Endothelial cell of umbilical vein (primary cell): ENCODE measurements around the gene C12orf60. TPM values are rescaled to one million over a fixed set of nuclear protein-coding genes. Genes with fewer than 3 reads are reported as not detected.

Experiments used
- BruUV-seq: library from RNA; stranded (reverse); fragments of 400-500 nt; replicated peaks from 2 replicates; lab custom pipeline; 2021; lab: Mats Ljungman, UMichigan
- CTCF ChIA-PET: fragments of 300-600, 350-600 bp; sonication (Branson Sonifier 250); formaldehyde crosslinking; loops from one replicate; lab custom pipeline; 2021; ENCODE audit warnings: antibody characterized with exemption, inconsistent platforms; lab: Charles Lee
- POLR2A ChIA-PET: fragments of 300-600, 350-600 bp; sonication (Branson Sonifier 250); formaldehyde crosslinking; loops from one replicate; lab custom pipeline; 2021; ENCODE audit warnings: antibody characterized with exemption, inconsistent platforms; lab: Charles Lee
- DNase-seq: peaks from one replicate; pipeline ENCODE4 v3.0.0-alpha.2; 2011; ENCODE audit warnings: low read depth, low spot score
- FAIRE-seq: peaks from 2 replicates; lab custom pipeline; 2011; peaks lifted over from hg19 to GRCh38; lab: Jason Lieb, UNC
- H2AFZ ChIP-seq: 2 replicates; pipeline ENCODE4 v1.6.0; 2012; ENCODE audit warnings: low read depth, low read length, control low read depth, inconsistent platforms
- H3K27ac ChIP-seq: 2 replicates; pipeline ENCODE4 v1.5.1; 2011; ENCODE audit warnings: low read depth, mild to moderate bottlenecking, control low read depth, low read length, moderate library complexity; ENCODE audit not compliant: insufficient read depth
- H3K27me3 ChIP-seq, 2 experiments: 2 replicates each; pipeline versions ENCODE4 v1.6.0 to v1.6.1; 2011; ENCODE audit warnings: low read length in 2 of 2, mixed read lengths in 1 of 2; ENCODE audit not compliant: control insufficient read depth in 2 of 2, insufficient read depth in 2 of 2
- H3K36me3 ChIP-seq, 2 experiments: 2 replicates in 1 of 2; 3 replicates in 1 of 2; pipeline ENCODE4 v1.5.1; 2011; ENCODE audit warnings: low read length in 2 of 2, mild to moderate bottlenecking in 1 of 2, moderate library complexity in 1 of 2; ENCODE audit not compliant: control insufficient read depth in 2 of 2, insufficient read depth in 2 of 2; ENCODE audit errors: extremely low read depth in 1 of 2
- H3K4me1 ChIP-seq: 3 replicates; pipeline ENCODE4 v1.5.1; 2011; ENCODE audit warnings: mild to moderate bottlenecking, low read length; ENCODE audit not compliant: control insufficient read depth, insufficient read depth; ENCODE audit errors: extremely low read depth
- H3K4me2 ChIP-seq: 2 replicates; pipeline ENCODE4 v1.6.1; 2011; ENCODE audit warnings: low read length, control low read depth, mixed read lengths; ENCODE audit not compliant: insufficient read depth
- H3K4me3 ChIP-seq, 3 experiments: fragments of 200-600 bp in 1 of 3; sonication (generic), shearing (Covaris generic) in 1 of 3; replicated peaks in 1 of 3; 2 replicates each; pipeline ENCODE4 v1.5.1; 2011 to 2016; ENCODE audit warnings: control low read depth in 3 of 3, low read length in 3 of 3, mild to moderate bottlenecking in 2 of 3, inconsistent platforms in 1 of 3, low read depth in 1 of 3, moderate library complexity in 1 of 3; ENCODE audit not compliant: insufficient read depth in 1 of 3
- H3K79me2 ChIP-seq: 2 replicates; pipeline ENCODE4 v1.6.0; 2012; ENCODE audit warnings: low read length, inconsistent platforms; ENCODE audit not compliant: control insufficient read depth, insufficient read depth
- H3K9ac ChIP-seq: replicated peaks from 2 replicates; pipeline ENCODE3; 2011; ENCODE audit warnings: low read length, control low read depth; ENCODE audit not compliant: insufficient read depth; ENCODE audit errors: extremely low read depth
- H3K9me1 ChIP-seq: replicated peaks from 3 replicates; pipeline ENCODE4 v1.6.0; 2011; ENCODE audit warnings: mild to moderate bottlenecking, low read length; ENCODE audit not compliant: control insufficient read depth, insufficient read depth; ENCODE audit errors: extremely low read depth
- H3K9me3 ChIP-seq: replicated peaks from 2 replicates; pipeline ENCODE4 v1.5.1; 2012; ENCODE audit warnings: low read length, inconsistent platforms; ENCODE audit not compliant: control insufficient read depth, insufficient read depth
- H4K20me1 ChIP-seq: replicated peaks from 2 replicates; pipeline ENCODE3; 2011; ENCODE audit warnings: mild to moderate bottlenecking, low read length; ENCODE audit not compliant: control insufficient read depth, insufficient read depth; ENCODE audit errors: extremely low read depth
- CTCF ChIP-seq, 2 donors: IDR thresholded peaks; 1 replicate in 1 of 2; 2 replicates in 1 of 2; pipeline ENCODE4 v1.5.1; 2011; ENCODE audit warnings: low read length in 2 of 2, mild to moderate bottlenecking in 2 of 2, moderate library complexity in 2 of 2, control low read depth in 1 of 2, inconsistent platforms in 1 of 2, low read depth in 1 of 2; ENCODE audit not compliant: insufficient read depth in 1 of 2; ENCODE audit errors: extremely low read depth in 1 of 2
- EZH2 ChIP-seq: IDR thresholded peaks from 2 replicates; pipeline ENCODE4 v1.6.1; 2012; ENCODE audit warnings: borderline replicate concordance, low read depth, mild to moderate bottlenecking, moderate library complexity, low read length, inconsistent platforms; ENCODE audit not compliant: severe bottlenecking
- FOS ChIP-seq: IDR thresholded peaks from 2 replicates; pipeline ENCODE4 v1.6.1; 2011; ENCODE audit warnings: mild to moderate bottlenecking, low read length, moderate library complexity, borderline replicate concordance; ENCODE audit not compliant: insufficient read depth
- GATA2 ChIP-seq: IDR thresholded peaks from 2 replicates; pipeline ENCODE4 v1.7.0; 2011; ENCODE audit warnings: low read depth, mild to moderate bottlenecking, moderate library complexity, mixed read lengths, low read length; ENCODE audit not compliant: insufficient read length, insufficient read depth
- JUN ChIP-seq: IDR thresholded peaks from 2 replicates; pipeline ENCODE4 v1.6.1; 2011; ENCODE audit warnings: borderline replicate concordance, low read depth; ENCODE audit not compliant: insufficient read length, insufficient read depth
- MAX ChIP-seq: IDR thresholded peaks from 2 replicates; pipeline ENCODE4 v1.6.1; 2011; ENCODE audit not compliant: insufficient read depth, insufficient read length
- MYC ChIP-seq: IDR thresholded peaks from one replicate; pipeline ENCODE4 v1.6.1; 2011; ENCODE audit warnings: mild to moderate bottlenecking, low read depth, low read length
- POLR2A ChIP-seq: IDR thresholded peaks from 2 replicates; pipeline ENCODE4 v1.6.1; 2012; ENCODE audit warnings: low read depth, mild to moderate bottlenecking, control low read depth, low read length
- POLR2AphosphoS5 ChIP-seq: IDR thresholded peaks from 2 replicates; pipeline ENCODE4 v1.6.1; 2012; ENCODE audit warnings: low read depth, mild to moderate bottlenecking, control low read depth, low read length, moderate library complexity; ENCODE audit not compliant: insufficient read depth
- dilution Hi-C: fragments of 300-500 bp; cut with MboI; formaldehyde crosslinking; loops from one replicate; pipeline ENCODE4 v1.15.0; 2019; ENCODE audit warnings: low sequenced_read_pairs; ENCODE audit not compliant: extremely low pct_ligation_motif_present
- intact Hi-C: fragments of 100-400 bp; cut with micrococcal nuclease; formaldehyde crosslinking; loops from one replicate; pipeline ENCODE4 v1.10.0; 2022
- polyA plus RNA-seq, 4 experiments: library from polyadenylated mRNA; depleted of rRNA in 3 of 4; stranded (reverse) in 3 of 4; unstranded in 1 of 4; fragments of >200 nt; gene quantifications; 2 replicates each; pipeline versions ENCODE4 v1.2.1 to v1.2.3, GENCODE V29; 2011 to 2012; ENCODE audit warnings: missing spikeins in 1 of 4
- total RNA-seq: library from RNA; stranded (reverse); gene quantifications from 2 replicates; pipeline ENCODE4 v1.2.3, GENCODE V29; 2021

C12orf60 gene
- total and polyA plus RNA-seq, 2 donors (not counting 3 experiments of a cell fraction or from before 2014, with no cell fraction given), result 0.52 to 1.3 TPM

- BruUV-seq, result no TSS peak
- Histone ChIP-seq H3K27ac (no peak overlapping the region), H2AFZ (no peak overlapping the region), H3K9ac (no peak overlapping the region), H3K4me2 (no peak overlapping the region), H3K4me3 (no peak overlapping the region), H3K9me3 (no peaks in the 10 kb centered on the region), H4K20me1 (no peaks in the 10 kb centered on the region), H3K27me3 (no peaks in the 10 kb centered on the region), H3K4me1 (no peaks in the 10 kb centered on the region), H3K36me3 (no peaks in the 10 kb centered on the region), H3K9me1 (no peaks in the 10 kb centered on the region), H3K79me2 (no peaks in the 10 kb centered on the region)
- peak; percentile 54 for DNase-seq
- CTCF ChIA-PET, result interaction anchor here (0.6 to 4.9 kb wide), 27 partner anchors 9 to 458 kb away, joined by 3 to 147 read pairs (median 5); partner anchors contain the start of genes ART4 and RERG
- peak; percentile 62 for FAIRE-seq
- POLR2A ChIA-PET, result interaction anchor here (0.8 kb wide), 1 partner anchor 8 kb away, joined by 3 read pairs; no protein-coding TSS in a partner anchor
- dilution Hi-C loops (no loop called here), intact Hi-C loops (loop anchor here (1.0 kb wide), 3 partner anchors 34 to 410 kb away; partner anchors contain the start of gene RERG)
- TF ChIP-seq POLR2A (no peak), CTCF (IDR thresholded peaks at IDR 0.05; ENCODE audit: extremely low read depth in 1 of 2, insufficient read depth in 1 of 2, low read depth in 1 of 2, low read length in 2 of 2) (peak; percentile 57 to 61)
Measured at GRCh38 chr12:14810953-14811483, 7.5 kb downstream of the C12orf60 start.

- no peaks in the 10 kb centered on the region for H3K36me3 ChIP-seq
- H3K4me1 ChIP-seq, result no peaks in the 10 kb centered on the region
- FAIRE-seq (no peak), DNase-seq (no peak)
- dilution Hi-C loops, result no loop called here
- H3K4me3 ChIP-seq, result no peak overlapping the region
- H4K20me1 ChIP-seq, result no peaks in the 10 kb centered on the region
- no peaks in the 10 kb centered on the region for H3K27me3 ChIP-seq
- no peaks in the 10 kb centered on the region for H3K9me1 ChIP-seq
- POLR2A ChIA-PET, result no interaction called here
- H3K9ac ChIP-seq, result no peak overlapping the region
- no TSS peak for BruUV-seq
- no peak overlapping the region for H2AFZ ChIP-seq
- H3K4me2 ChIP-seq, result no peak overlapping the region
- H3K9me3 ChIP-seq, result no peaks in the 10 kb centered on the region
- no peaks in the 10 kb centered on the region for H3K79me2 ChIP-seq
- intact Hi-C loops, result loop anchor here (1.0 kb wide), 3 partner anchors 34 to 410 kb away; partner anchors contain the start of gene RERG
- CTCF ChIA-PET, result interaction anchor here (0.6 to 4.9 kb wide), 27 partner anchors 9 to 458 kb away, joined by 3 to 147 read pairs (median 5); partner anchors contain the start of genes ART4 and RERG
- H3K27ac ChIP-seq, result no peak overlapping the region
- TF ChIP-seq MAX, result no peak
- no peak for TF ChIP-seq JUN
- TF ChIP-seq MYC, result no peak
- no peak for TF ChIP-seq POLR2AphosphoS5
- TF ChIP-seq CTCF (IDR thresholded peaks at IDR 0.05; ENCODE audit: extremely low read depth in 1 of 2, insufficient read depth in 1 of 2, low read depth in 1 of 2, low read length in 2 of 2), result no peak
- no peak for TF ChIP-seq POLR2A
- TF ChIP-seq GATA2, result no peak
- TF ChIP-seq EZH2, result no peak
- TF ChIP-seq FOS, result no peak
Measured at GRCh38 chr12:14811486-14811885, 8.0 kb downstream of the C12orf60 start.
